AG04450 (cell line): ENCODE results near the gene SRRM1. TPM values are rescaled to one million over a fixed set of nuclear protein-coding genes. Genes with fewer than 3 reads are reported as not detected.

Experiments used
- CTCF ChIA-PET: fragments of 300-600, 350-600 bp; formaldehyde crosslinking; extraction: SDS; loops from one replicate; lab custom pipeline; 2022; ENCODE audit warnings: antibody characterized with exemption, inconsistent platforms; lab: Charles Lee
- POLR2A ChIA-PET: fragments of 350-600 bp; formaldehyde crosslinking; extraction: SDS; loops from one replicate; lab custom pipeline; 2021; ENCODE audit warnings: antibody characterized with exemption, inconsistent platforms; lab: Yijun Ruan, JAX
- DNase-seq: peaks from one replicate; pipeline ENCODE4 v3.0.0-alpha.2; 2011; ENCODE audit warnings: low read depth, low spot score
- H3K27ac ChIP-seq: one replicate; pipeline ENCODE4 v1.5.1; 2012; ENCODE audit warnings: low read depth, low read length, control low read depth
- H3K27me3 ChIP-seq: one replicate; pipeline ENCODE4 v1.6.0; 2012; ENCODE audit warnings: low read length; ENCODE audit not compliant: control insufficient read depth, insufficient read depth
- H3K4me3 ChIP-seq: 2 replicates; pipeline ENCODE4 v1.5.1; 2011; ENCODE audit warnings: mild to moderate bottlenecking, low read depth, low read length, control low read depth
- H3K9me3 ChIP-seq: 2 replicates; pipeline ENCODE4 v1.5.1; 2012; ENCODE audit warnings: low read length; ENCODE audit not compliant: control insufficient read depth, insufficient read depth
- polyA plus RNA-seq: library from polyadenylated mRNA; depleted of rRNA; stranded (reverse); fragments of >200 nt; gene quantifications from 2 replicates; pipeline ENCODE4 v1.2.3, GENCODE V29; 2011
- TF ChIP-seq, protein P1 (sequence below): IDR thresholded peaks from 2 replicates; pipeline ENCODE4 v1.5.1; 2011; ENCODE audit warnings: low read depth, low read length, control low read depth, inconsistent platforms

The SRRM1 gene
- polyA plus RNA-seq, 1 experiment, result 61.2 TPM

DNA sequence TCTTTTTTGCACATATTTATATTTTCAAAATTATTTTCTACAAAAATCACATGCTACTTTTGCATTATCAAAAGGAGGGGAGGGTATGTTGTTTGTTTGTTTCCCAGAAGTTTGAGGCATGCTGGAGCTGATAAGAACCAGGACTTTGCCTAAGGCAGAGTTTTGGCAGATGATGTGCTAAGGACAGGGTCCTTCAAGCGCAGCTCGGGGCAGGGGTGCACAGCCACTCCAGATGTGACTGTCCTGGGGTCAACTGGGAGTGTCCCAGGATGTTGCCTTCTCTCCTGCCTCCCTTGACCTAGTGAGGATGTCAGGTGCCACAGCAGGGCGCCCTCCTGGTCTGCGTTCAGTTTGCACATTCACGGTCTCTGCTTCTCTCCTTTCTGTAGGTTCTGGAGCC is 42.6 kb upstream of the SRRM1 start:
- Histone ChIP-seq H3K9me3 (no peaks in the 10 kb centered on the region), H3K27me3 (no peaks in the 10 kb centered on the region), H3K27ac (no peak overlapping the region), H3K4me3 (no peak overlapping the region)
- POLR2A ChIA-PET, result no interaction called here
- CTCF ChIA-PET, result interaction anchor here (0.6 to 0.9 kb wide), 2 partner anchors 10 to 83 kb away, joined by 3 read pairs; no protein-coding TSS in a partner anchor
- DNase-seq, result no peak
- TF ChIP-seq, protein P1, sequence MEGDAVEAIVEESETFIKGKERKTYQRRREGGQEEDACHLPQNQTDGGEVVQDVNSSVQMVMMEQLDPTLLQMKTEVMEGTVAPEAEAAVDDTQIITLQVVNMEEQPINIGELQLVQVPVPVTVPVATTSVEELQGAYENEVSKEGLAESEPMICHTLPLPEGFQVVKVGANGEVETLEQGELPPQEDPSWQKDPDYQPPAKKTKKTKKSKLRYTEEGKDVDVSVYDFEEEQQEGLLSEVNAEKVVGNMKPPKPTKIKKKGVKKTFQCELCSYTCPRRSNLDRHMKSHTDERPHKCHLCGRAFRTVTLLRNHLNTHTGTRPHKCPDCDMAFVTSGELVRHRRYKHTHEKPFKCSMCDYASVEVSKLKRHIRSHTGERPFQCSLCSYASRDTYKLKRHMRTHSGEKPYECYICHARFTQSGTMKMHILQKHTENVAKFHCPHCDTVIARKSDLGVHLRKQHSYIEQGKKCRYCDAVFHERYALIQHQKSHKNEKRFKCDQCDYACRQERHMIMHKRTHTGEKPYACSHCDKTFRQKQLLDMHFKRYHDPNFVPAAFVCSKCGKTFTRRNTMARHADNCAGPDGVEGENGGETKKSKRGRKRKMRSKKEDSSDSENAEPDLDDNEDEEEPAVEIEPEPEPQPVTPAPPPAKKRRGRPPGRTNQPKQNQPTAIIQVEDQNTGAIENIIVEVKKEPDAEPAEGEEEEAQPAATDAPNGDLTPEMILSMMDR, result no peak

DNA sequence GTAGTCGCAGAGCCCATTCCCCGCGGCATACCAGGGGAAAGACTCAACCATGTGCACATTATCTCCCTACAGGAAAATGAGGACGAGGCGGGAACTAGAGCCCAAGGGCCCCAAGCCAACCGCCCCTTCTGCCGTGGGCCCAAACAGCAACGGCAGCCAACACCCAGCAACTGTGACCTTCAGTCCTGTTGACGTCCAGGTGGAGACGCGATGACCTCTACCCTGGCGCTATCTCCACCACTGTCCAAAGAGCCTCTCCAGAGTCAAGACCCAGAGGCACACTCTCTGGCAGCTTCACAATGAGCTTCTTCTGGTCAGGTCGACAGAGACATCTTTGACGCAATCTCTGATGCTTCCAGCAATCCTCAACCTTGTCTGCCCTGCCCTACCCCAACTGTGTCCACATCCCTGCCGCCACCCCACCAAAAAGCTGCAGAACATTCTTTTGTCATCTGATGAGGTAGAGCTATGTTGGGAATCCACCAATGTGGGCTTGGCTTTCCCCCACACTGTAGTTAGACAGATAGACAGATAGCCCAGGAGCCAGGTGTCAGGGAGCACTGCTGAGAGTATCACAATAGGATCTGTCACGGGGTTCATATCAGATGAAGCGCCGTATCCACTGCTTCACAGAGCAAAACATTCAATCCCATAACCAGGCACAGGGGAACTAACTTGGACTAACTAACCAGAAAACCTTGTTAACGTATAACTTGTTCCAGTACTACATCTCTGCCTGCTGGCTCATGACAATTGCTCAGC is 37.4 kb upstream of the SRRM1 start:
- CTCF ChIA-PET, result interaction anchor here (0.7 kb wide), 1 partner anchor 79 kb away, joined by 3 read pairs; no protein-coding TSS in a partner anchor
- no peak overlapping the region for H3K27ac ChIP-seq
- H3K27me3 ChIP-seq, result peaks cover 6% of the 10 kb centered on the region
- DNase-seq, result no peak
- POLR2A ChIA-PET, result no interaction called here
- TF ChIP-seq, protein P1, result no peak
- H3K9me3 ChIP-seq, result no peaks in the 10 kb centered on the region
- H3K4me3 ChIP-seq, result no peak overlapping the region

DNA sequence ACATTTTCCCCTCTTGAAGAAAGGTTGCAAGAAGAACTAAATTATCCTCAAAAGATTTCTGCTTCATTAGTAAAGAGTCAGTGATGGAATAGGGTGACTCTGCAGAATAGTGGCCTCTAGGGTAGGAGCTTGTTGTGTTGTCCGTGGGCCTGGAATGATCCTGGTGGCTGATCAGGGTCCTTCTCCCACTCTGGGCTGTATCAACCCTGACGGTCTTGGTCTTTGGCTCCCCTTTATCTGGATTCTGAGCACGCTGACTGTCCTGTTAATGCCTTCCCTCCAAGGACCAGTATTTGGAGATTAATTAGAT is 36.9 kb upstream of the SRRM1 start:
- H3K27ac ChIP-seq, result no peak overlapping the region
- TF ChIP-seq, protein P1, result no peak
- peaks cover 8% of the 10 kb centered on the region for H3K27me3 ChIP-seq
- ChIA-PET POLR2A (no interaction called here), CTCF (no interaction called here)
- no peaks in the 10 kb centered on the region for H3K9me3 ChIP-seq
- no peak overlapping the region for H3K4me3 ChIP-seq
- DNase-seq, result no peak

DNA sequence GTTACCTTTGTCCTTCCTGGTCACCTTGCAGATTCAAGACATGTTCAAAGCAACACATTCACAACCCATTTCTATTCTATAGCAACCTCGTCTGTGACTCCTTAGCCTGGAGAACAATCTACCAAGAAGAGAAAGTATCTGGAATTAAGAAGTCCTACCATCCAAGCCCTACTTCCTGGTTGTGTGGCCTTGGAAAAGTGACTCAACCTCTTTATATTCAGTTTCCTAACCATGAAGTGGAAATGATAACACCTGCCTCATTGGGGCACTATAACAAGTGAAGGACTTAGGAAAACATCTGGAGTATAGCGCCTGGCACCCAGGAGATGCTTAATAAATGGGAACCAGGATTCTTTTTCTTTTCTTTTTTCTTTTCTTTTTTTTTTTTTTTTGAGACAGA is 36.5 kb upstream of the SRRM1 start:
- POLR2A ChIA-PET, result no interaction called here
- CTCF ChIA-PET, result no interaction called here
- DNase-seq, result no peak
- Histone ChIP-seq H3K27me3 (peaks cover 8% of the 10 kb centered on the region), H3K4me3 (no peak overlapping the region), H3K27ac (no peak overlapping the region), H3K9me3 (no peaks in the 10 kb centered on the region)
- TF ChIP-seq, protein P1, result no peak

DNA sequence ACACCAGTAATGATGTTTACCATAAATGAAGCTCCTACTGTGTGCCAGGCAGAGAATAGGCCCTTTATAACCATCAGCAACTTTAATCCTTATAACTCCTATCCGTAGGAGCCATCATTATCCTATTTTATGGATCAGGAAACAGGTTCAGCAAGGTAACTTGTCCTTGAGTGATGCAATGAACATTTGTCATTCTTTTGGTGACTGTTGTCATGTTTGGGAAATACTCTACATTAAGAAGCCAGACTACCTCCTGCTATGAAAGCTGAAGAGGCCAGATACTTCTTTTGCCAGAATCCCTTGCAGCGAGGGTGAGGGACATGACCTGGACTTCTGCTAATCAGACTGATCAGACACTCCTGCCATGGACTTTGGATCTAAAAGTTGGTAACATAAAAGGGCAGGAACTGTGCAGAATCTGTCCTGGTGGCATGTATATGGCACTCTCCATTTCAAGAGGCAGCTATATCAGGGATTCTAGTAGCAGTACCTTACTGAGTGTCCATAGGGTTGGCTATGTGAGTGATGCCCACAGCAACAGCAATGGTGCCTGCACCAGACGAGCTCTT is 33.1 kb upstream of the SRRM1 start:
- H3K4me3 ChIP-seq, result no peak overlapping the region
- H3K9me3 ChIP-seq, result no peaks in the 10 kb centered on the region
- H3K27ac ChIP-seq, result no peak overlapping the region
- H3K27me3 ChIP-seq, result peaks cover 8% of the 10 kb centered on the region
- TF ChIP-seq, protein P1, result no peak
- ChIA-PET CTCF (interaction anchor here (1.5 kb wide), 1 partner anchor 23 kb away, joined by 10 read pairs; no protein-coding TSS in a partner anchor), POLR2A (no interaction called here)
- no peak for DNase-seq
